ENCODE data around the gene UHRF1. TPM values are rescaled to one million over a fixed set of nuclear protein-coding genes. Genes with fewer than 3 reads are reported as not detected.
"Not testable (repeated sequence)": the region's sequence is repeated elsewhere in the genome, so short reads cannot be mapped to it uniquely, and the experiment has no call there.

UHRF1 gene
- total RNA-seq, 1 experiment from 2014 or later: 53.6 TPM

- DNase-seq (ENCODE audit: low read depth, low spot score): no peak
- H3K4me3 ChIP-seq (ENCODE audit: low read depth in 2 of 2, low read length in 2 of 2): no peak overlapping the region
- no peak for ATAC-seq
- peaks cover 4% of the 10 kb centered on the region for H3K4me1 ChIP-seq (ENCODE audit: control insufficient read depth, insufficient read depth, low read length)
- no peak for TF ChIP-seq REST (IDR thresholded peaks at IDR 0.05; ENCODE audit: insufficient read depth in 1 of 2, low read depth in 2 of 2, low read length in 1 of 2)
- TF ChIP-seq POLR2AphosphoS5 (IDR thresholded peaks at IDR 0.05; ENCODE audit: low read depth, low read length): no peak
- no peak for TF ChIP-seq SIN3A (IDR thresholded peaks at IDR 0.05; ENCODE audit: borderline replicate concordance, insufficient read depth, low read depth, low read length)
- no peak for TF ChIP-seq CTCF (IDR thresholded peaks at IDR 0.05)
- TF ChIP-seq TCF7L2 (IDR thresholded peaks at IDR 0.05; ENCODE audit: low read depth, low read length): no peak
- H3K36me3 ChIP-seq (ENCODE audit: control insufficient read depth, insufficient read depth, low read length): no peaks in the 10 kb centered on the region
- no peak overlapping the region for H3K27ac ChIP-seq (ENCODE audit: low read length)
- ChIA-PET CTCF (no interaction called here), POLR2A (no interaction called here)
- BruUV-seq (replicated peaks): no TSS peak
- intact Hi-C loops (cut with micrococcal nuclease; ENCODE audit: unreplicated experiment) (no loop called here), in situ Hi-C loops (cut with HindIII; ENCODE audit: low pct_unique_long_range_greater_than_20kb, low sequenced_read_pairs) (no loop called here)
- H3K27me3 ChIP-seq (ENCODE audit: control insufficient read depth, insufficient read depth, low read length): no peaks in the 10 kb centered on the region
- H3K9me3 ChIP-seq (ENCODE audit: control insufficient read depth, insufficient read depth, low read depth, low read length): no peaks in the 10 kb centered on the region
Observed at GRCh38 chr19:4897146-4897545, 12.2 kb upstream of the UHRF1 start.

- H3K4me1 ChIP-seq (ENCODE audit: control insufficient read depth, insufficient read depth, low read length); H3K27ac ChIP-seq (ENCODE audit: low read length); H3K9me3 ChIP-seq (ENCODE audit: control insufficient read depth, insufficient read depth, low read depth, low read length); in situ Hi-C loops (cut with HindIII; ENCODE audit: low pct_unique_long_range_greater_than_20kb, low sequenced_read_pairs); H3K27me3 ChIP-seq (ENCODE audit: control insufficient read depth, insufficient read depth, low read length); intact Hi-C loops (cut with micrococcal nuclease; ENCODE audit: unreplicated experiment); H3K36me3 ChIP-seq (ENCODE audit: control insufficient read depth, insufficient read depth, low read length); H3K4me3 ChIP-seq (ENCODE audit: low read depth in 2 of 2, low read length in 2 of 2); DNase-seq (ENCODE audit: low read depth, low spot score); ATAC-seq; CTCF ChIA-PET; BruUV-seq (replicated peaks): not testable (repeated sequence)
- POLR2A ChIA-PET: interaction anchor here (0.7 kb wide), 1 partner anchor 21 kb away, joined by 4 read pairs; no protein-coding TSS in a partner anchor
Observed at GRCh38 chr19:4900879-4901278, 8.4 kb upstream of the UHRF1 start.

- Histone ChIP-seq H3K27me3 (ENCODE audit: control insufficient read depth, insufficient read depth, low read length) (no peaks in the 10 kb centered on the region), H3K36me3 (ENCODE audit: control insufficient read depth, insufficient read depth, low read length) (no peaks in the 10 kb centered on the region), H3K4me1 (ENCODE audit: control insufficient read depth, insufficient read depth, low read length) (no peaks in the 10 kb centered on the region), H3K9me3 (ENCODE audit: control insufficient read depth, insufficient read depth, low read depth, low read length) (no peaks in the 10 kb centered on the region), H3K27ac (ENCODE audit: low read length) (no peak within 1 kb of the TSS), H3K4me3 (ENCODE audit: low read depth in 2 of 2, low read length in 2 of 2) (no peak within 1 kb of the TSS)
- intact Hi-C loops (cut with micrococcal nuclease; ENCODE audit: unreplicated experiment): no loop called here
- CTCF ChIA-PET: no interaction called here
- DNase-seq (ENCODE audit: low read depth, low spot score) (no peak), ATAC-seq (no peak)
- TF ChIP-seq POLR2AphosphoS5 (IDR thresholded peaks at IDR 0.05; ENCODE audit: low read depth, low read length) (no peak), CTCF (IDR thresholded peaks at IDR 0.05) (no peak), REST (IDR thresholded peaks at IDR 0.05; ENCODE audit: insufficient read depth in 1 of 2, low read depth in 2 of 2, low read length in 1 of 2) (no peak), SIN3A (IDR thresholded peaks at IDR 0.05; ENCODE audit: borderline replicate concordance, insufficient read depth, low read depth, low read length) (no peak)
- POLR2A ChIA-PET: no interaction called here
- in situ Hi-C loops (cut with HindIII; ENCODE audit: low pct_unique_long_range_greater_than_20kb, low sequenced_read_pairs): no loop called here
- no TSS peak for BruUV-seq (replicated peaks)
Observed at GRCh38 chr19:4902796-4903195, 6.5 kb upstream of the UHRF1 start, which contains the start of gene ARRDC5. Gene ARRDC5 (minus strand): TSS chr19:4902896. CDS start chr19:4902825, 71 bp downstream.
